SK-N-DZ (cell line): ENCODE results near the gene KMT2B.
"Not testable (repeated sequence)": the region's sequence is repeated elsewhere in the genome, so short reads cannot be mapped to it uniquely, and the experiment has no call there.

Source experiments
- DNase-seq: peaks from one replicate; pipeline ENCODE4 v3.0.0-alpha.2; 2015; ENCODE audit warnings: low spot score

KMT2B gene

GRCh38 chr19:35755550-35756376, 38.0 kb downstream of the KMT2B start:
- no peak for DNase-seq

GRCh38 chr19:35756377-35757230, 38.8 kb downstream of the KMT2B start, which contains the start of gene HSPB6:
Gene HSPB6, minus strand, starts transcription at chr19:35757029. Its CDS starts 21 bp downstream, at chr19:35757008.
- no peak for DNase-seq

GRCh38 chr19:35757231-35757748, 39.5 kb downstream of the KMT2B start:
- no peak for DNase-seq

GRCh38 chr19:35757749-35758608, 40.2 kb downstream of the KMT2B start, which contains the start of gene PROSER3:
Gene PROSER3, plus strand, starts transcription at chr19:35758176. Its CDS starts 40 bp downstream, at chr19:35758216.
- peak; percentile 99 for DNase-seq

- no peak for DNase-seq
Measured at GRCh38 chr19:35759697-35760096, 41.9 kb downstream of the KMT2B start.

GRCh38 chr19:35760711-35761349, 43.0 kb downstream of the KMT2B start:
- DNase-seq = no peak

- no peak for DNase-seq
Measured at GRCh38 chr19:35764432-35765315, 46.9 kb downstream of the KMT2B start.

- DNase-seq = no peak
Measured at GRCh38 chr19:35766571-35767104, 48.8 kb downstream of the KMT2B start.

GRCh38 chr19:35767288-35768081, 49.7 kb downstream of the KMT2B start:
- DNase-seq = peak; percentile 51

- no peak for DNase-seq
Measured at GRCh38 chr19:35768082-35768421, 50.2 kb downstream of the KMT2B start.

GRCh38 chr19:35772362-35772761, 54.6 kb downstream of the KMT2B start:
- not testable (repeated sequence) for DNase-seq

GRCh38 chr19:35773020-35773806, 55.4 kb downstream of the KMT2B start:
- DNase-seq = no peak

GRCh38 chr19:35774274-35775045, 56.7 kb downstream of the KMT2B start:
- DNase-seq = no peak

- no peak for DNase-seq
Measured at GRCh38 chr19:35775046-35775297, 57.2 kb downstream of the KMT2B start.

GRCh38 chr19:35775298-35776101, 57.7 kb downstream of the KMT2B start, which contains the start of gene ARHGAP33:
Gene ARHGAP33, plus strand, starts transcription at chr19:35775564. Its CDS starts 95 bp downstream, at chr19:35775659.
- peak; percentile 96 for DNase-seq

GRCh38 chr19:35776102-35776788, 58.4 kb downstream of the KMT2B start:
- DNase-seq = peak; percentile 37
